GM12874 (cell line): ENCODE results near the gene BST2.

Experiments
- TF ChIP-seq, protein P1 (sequence below): IDR thresholded peaks from 2 replicates; pipeline ENCODE4 v1.5.1; 2011; ENCODE audit warnings: low read depth, mild to moderate bottlenecking, control low read depth, low read length, moderate library complexity; ENCODE audit not compliant: insufficient read depth

The BST2 gene

DNA sequence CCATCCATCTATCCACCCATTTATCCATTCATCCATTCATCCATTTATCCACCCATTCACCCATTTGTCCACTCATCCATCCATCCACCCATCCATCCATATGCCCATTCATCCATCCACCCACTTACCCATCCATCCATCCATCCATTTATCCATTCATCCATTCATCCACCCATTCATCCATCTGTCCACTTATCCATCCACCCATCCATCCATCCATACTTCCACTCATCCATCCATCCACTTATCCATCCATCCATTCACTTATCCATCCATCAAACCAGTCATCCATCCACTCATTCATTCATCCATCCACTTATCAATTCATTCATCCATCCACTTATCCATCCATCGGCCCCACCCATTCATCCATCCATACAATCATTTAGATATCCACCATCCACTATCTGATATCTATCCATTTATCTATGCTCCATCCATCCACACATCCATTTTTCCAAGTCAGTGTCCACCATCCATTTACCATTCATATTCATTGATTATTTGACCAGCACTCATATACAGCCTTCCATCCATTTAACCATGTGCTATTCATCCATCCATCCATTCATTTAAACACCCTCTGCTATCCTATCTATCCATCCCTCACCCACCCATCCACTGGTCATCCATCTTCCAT, 40.2 kb upstream of the BST2 start:
- TF ChIP-seq, protein P1, sequence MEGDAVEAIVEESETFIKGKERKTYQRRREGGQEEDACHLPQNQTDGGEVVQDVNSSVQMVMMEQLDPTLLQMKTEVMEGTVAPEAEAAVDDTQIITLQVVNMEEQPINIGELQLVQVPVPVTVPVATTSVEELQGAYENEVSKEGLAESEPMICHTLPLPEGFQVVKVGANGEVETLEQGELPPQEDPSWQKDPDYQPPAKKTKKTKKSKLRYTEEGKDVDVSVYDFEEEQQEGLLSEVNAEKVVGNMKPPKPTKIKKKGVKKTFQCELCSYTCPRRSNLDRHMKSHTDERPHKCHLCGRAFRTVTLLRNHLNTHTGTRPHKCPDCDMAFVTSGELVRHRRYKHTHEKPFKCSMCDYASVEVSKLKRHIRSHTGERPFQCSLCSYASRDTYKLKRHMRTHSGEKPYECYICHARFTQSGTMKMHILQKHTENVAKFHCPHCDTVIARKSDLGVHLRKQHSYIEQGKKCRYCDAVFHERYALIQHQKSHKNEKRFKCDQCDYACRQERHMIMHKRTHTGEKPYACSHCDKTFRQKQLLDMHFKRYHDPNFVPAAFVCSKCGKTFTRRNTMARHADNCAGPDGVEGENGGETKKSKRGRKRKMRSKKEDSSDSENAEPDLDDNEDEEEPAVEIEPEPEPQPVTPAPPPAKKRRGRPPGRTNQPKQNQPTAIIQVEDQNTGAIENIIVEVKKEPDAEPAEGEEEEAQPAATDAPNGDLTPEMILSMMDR, result no peak

DNA sequence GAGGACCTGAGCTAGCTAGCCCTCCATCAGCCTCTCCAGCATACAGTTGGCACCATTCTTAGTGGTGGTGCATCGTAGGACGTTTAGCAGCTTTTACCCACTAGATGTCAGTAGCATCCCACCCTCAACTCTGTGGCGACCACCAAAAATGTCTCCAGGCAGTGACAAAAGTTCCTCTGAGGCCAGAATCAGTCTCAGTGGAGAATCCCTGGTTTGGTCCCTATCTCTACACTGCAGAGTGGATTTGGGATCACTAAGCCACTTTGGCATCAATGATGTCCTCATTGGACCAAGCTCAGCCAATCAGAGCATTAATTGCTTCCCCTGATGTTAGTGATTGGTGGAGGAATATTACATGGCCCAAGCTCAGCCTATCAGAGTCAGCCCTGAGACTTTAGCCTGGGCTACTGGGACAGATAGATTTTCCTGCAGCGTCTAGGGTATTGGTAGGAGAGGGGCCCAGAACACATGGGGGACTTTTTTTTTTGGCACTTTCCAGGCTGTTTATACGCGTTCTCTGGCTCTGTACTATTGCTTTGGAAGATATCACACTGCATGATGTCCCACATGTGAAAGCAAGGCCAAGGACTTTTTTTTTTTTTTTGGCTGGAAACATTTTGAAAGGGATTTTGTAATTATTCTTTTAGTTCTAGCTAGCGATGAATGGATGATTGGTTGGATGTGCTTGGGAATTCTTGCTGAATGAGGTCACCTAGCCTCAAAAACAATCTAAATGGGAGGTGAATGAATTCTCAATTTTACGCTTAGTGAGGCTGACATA, 36.0 kb upstream of the BST2 start:
- TF ChIP-seq, protein P1, result peak; percentile 55

DNA sequence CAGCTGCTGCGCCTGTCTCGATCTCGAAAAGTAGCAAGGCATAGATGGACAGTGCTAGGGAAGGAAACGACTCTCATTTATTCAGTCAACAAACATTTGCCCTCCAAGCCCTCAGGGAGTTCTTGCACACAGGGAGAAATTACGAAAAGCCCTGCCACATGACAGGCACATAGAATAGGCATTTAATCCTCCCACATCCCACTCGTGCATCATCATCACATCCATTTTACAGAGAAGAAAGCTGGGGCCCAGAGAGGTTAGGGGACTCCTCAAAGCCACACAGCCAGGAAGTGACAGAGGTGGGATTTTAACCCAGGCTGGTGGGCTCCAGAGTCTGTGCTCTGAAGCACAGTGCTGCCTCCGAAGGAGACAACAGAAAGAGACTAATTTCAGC, 31.4 kb upstream of the BST2 start:
- TF ChIP-seq, protein P1, result no peak

- TF ChIP-seq, protein P1, result no peak
Measured at GRCh38 chr19:17436094-17436873, 30.9 kb upstream of the BST2 start.

- TF ChIP-seq, protein P1, result no peak
Measured at GRCh38 chr19:17435218-17435617, 29.8 kb upstream of the BST2 start.

DNA sequence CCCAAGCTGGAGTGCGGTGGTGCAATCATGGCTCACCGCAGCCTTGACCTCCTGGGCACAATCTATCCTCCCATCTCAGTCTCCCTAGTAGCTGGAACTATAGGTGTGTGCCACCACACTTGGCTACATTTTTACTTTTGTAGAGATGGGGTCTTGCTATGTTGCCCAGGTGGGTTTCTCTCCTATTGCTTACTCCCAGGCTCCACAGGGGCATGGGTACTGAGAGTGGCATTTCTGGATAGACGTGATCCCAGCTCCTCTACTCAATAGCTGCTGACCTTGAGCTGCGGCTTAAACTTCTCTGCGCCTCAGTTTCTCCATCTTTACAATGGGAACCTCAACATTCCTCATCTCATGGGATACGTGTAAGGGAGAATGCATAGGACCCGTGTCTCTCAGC, 26.0 kb upstream of the BST2 start:
- TF ChIP-seq, protein P1, result no peak

DNA sequence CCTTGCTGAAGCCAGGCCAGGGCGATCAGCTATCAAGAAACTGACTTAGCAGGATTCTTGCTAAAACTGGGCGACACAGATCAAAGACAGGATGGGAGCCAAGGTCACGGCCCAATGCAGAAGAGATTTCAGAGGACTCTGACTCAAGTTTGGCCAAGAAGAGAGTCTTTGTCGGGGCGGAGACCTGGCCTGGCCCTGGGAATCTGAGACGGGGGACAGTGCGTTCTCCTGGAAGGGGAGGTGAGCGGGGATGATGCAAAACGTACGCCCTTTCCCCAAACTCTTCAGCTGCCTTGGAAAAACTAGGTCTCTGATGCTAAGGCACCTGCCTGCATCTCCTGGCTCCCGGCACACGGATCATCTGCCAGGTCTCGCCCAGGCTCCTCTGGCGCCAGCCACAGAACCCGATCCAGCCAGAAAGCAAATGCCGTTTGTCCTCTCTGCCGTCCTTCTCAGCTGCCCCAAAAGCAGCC, 24.2 kb upstream of the BST2 start:
- TF ChIP-seq, protein P1, result no peak
